GM12875 (cell line): ENCODE data around the gene PGAM2.

Source experiments
- H3K4me3 ChIP-seq: one replicate; pipeline ENCODE4 v1.5.1; 2011; ENCODE audit warnings: low read depth, low read length, control low read depth
- TF ChIP-seq, protein P1 (sequence below): IDR thresholded peaks from 2 replicates; pipeline ENCODE4 v1.5.1; 2011; ENCODE audit warnings: low read depth, mild to moderate bottlenecking, control low read depth, inconsistent platforms, low read length, moderate library complexity, borderline replicate concordance; ENCODE audit not compliant: insufficient read depth

The PGAM2 gene

GRCh38 chr7:44110719-44111635, 45.6 kb upstream of the PGAM2 start:
- H3K4me3 ChIP-seq, result no peak overlapping the region
- TF ChIP-seq, protein P1, sequence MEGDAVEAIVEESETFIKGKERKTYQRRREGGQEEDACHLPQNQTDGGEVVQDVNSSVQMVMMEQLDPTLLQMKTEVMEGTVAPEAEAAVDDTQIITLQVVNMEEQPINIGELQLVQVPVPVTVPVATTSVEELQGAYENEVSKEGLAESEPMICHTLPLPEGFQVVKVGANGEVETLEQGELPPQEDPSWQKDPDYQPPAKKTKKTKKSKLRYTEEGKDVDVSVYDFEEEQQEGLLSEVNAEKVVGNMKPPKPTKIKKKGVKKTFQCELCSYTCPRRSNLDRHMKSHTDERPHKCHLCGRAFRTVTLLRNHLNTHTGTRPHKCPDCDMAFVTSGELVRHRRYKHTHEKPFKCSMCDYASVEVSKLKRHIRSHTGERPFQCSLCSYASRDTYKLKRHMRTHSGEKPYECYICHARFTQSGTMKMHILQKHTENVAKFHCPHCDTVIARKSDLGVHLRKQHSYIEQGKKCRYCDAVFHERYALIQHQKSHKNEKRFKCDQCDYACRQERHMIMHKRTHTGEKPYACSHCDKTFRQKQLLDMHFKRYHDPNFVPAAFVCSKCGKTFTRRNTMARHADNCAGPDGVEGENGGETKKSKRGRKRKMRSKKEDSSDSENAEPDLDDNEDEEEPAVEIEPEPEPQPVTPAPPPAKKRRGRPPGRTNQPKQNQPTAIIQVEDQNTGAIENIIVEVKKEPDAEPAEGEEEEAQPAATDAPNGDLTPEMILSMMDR, result no peak

- TF ChIP-seq, protein P1, result no peak
- H3K4me3 ChIP-seq, result no peak overlapping the region
Observed at GRCh38 chr7:44109991-44110390, 44.6 kb upstream of the PGAM2 start.

- TF ChIP-seq, protein P1, result peak; percentile 33; the same call in 1 of the 2 replicates
- H3K4me3 ChIP-seq, result no peak overlapping the region
Observed at GRCh38 chr7:44108768-44109750, 43.7 kb upstream of the PGAM2 start.

GRCh38 chr7:44107961-44108767, 42.8 kb upstream of the PGAM2 start:
- TF ChIP-seq, protein P1, result no peak
- H3K4me3 ChIP-seq, result no peak overlapping the region

DNA sequence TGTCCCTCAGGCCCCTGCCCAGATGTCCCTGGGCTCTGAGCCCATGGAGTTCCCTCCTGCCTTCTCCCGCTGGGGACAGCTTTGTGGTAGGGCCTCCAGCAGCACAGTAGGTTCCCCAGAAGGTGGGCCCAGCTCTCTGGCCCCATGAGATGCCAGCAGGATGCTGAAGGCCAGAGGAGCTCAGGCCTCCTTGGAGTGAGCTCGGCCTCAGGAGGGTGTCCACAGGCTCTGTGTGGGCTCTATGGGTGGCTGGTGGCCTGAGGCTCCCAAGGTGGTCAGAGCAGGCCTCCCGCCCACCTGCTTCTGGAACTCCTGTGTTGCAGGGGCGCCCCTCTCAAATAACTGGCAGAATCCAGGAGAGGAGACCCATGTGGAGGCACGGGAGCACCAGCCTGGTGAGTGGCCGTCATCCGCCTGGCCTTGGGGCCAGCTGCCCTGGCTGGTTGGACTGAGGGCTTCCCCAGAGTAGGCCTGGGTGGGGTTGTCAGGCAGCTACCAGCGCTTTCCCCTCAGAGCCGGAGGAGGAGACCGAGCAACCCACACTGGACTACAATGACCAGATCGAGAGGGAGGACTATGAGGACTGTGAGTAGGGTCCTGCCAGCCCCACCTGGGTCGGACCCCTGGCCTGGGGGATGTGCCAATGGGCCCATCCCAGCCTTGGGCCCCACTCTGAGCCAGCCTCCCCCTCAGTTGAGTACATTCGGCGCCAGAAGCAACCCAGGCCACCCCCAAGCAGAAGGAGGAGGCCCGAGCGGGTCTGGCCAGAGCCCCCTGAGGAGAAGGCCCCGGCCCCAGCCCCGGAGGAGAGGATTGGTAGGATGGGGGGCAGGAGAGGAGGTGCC, 42.0 kb upstream of the PGAM2 start:
- TF ChIP-seq, protein P1, result no peak
- H3K4me3 ChIP-seq, result no peak overlapping the region

DNA sequence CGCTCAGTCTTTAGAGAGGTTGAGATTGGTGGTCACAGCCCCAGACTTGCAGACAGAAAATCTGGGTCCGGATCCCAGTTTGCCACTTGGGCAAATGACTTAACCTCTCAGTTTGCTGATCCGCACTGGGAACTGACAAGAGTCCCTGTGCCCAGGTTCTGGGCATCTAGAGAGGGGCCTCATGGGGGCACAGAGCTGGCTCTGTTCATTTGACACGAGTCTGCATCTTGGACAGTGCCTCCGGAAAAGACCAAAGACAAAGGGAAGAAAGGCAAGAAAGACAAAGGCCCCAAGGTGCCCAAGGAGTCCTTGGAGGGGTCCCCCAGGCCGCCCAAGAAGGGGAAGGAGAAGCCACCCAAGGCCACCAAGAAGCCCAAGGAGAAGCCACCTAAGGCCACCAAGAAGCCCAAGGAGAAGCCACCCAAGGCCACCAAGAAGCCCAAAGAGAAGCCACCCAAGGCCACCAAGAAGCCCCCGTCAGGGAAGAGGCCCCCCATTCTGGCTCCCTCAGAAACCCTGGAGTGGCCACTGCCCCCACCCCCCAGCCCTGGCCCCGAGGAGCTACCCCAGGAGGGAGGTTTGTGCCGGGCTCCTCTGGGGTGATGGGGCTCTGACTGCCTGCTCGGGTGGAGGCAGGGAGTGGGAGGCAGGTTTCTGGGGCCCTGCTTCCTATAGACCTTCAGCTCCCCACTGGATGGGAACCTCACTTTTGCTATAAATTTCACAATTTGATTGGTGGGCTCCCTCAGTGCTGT, 41.1 kb upstream of the PGAM2 start:
- TF ChIP-seq, protein P1, result no peak
- no peak overlapping the region for H3K4me3 ChIP-seq
